ENCODE results near the gene ARHGAP19.
"Not testable (repeated sequence)": the region's sequence is repeated elsewhere in the genome, so short reads cannot be mapped to it uniquely, and the experiment has no call there.

ARHGAP19 gene

GRCh38 chr10:97277551-97277950 is 14.9 kb downstream of the ARHGAP19 start:
- no peak for DNase-seq (ENCODE audit: low read depth, low spot score)
- ChIA-PET CTCF (interaction anchor here (0.6 to 3.6 kb wide), 21 partner anchors 11 to 240 kb away, joined by 3 to 91 read pairs (median 6); partner anchors contain the start of genes ARHGAP19, FRAT1 and FRAT2), POLR2A (no interaction called here)
- no peak for TF ChIP-seq CTCF (IDR thresholded peaks at IDR 0.05; ENCODE audit: insufficient read depth, low read length, missing control alignments)
- H3K4me3 ChIP-seq (ENCODE audit: low read depth, low read length): no peak overlapping the region

- DNase-seq (ENCODE audit: low read depth, low spot score): no peak
- TF ChIP-seq CTCF (IDR thresholded peaks at IDR 0.05; ENCODE audit: insufficient read depth, low read length, missing control alignments): no peak
- H3K4me3 ChIP-seq (ENCODE audit: low read depth, low read length): no peak overlapping the region
- CTCF ChIA-PET: interaction anchor here (0.8 to 2.2 kb wide), 8 partner anchors 8 to 84 kb away, joined by 3 to 9 read pairs (median 4); partner anchors contain the start of gene ARHGAP19
- POLR2A ChIA-PET: no interaction called here
Measured at GRCh38 chr10:97274828-97275227, 17.6 kb downstream of the ARHGAP19 start.

DNA sequence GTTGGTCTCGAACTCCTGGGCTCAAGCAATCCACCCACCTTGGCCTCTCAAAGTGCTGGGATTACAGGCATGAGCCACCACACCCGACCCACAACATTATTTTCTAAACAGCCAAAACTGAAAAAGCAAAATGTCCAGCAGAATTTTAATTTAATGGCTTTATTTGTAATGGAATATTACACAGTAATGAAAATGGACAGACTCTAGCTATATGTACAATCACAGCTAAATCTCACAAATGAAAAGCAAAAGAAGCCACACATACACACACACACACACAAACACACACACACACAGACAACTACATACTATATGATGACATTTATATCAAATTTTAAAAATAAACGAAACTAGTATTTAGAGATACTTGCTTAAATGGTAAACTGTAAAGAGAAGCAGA is 18.7 kb downstream of the ARHGAP19 start:
- no peak for TF ChIP-seq CTCF (IDR thresholded peaks at IDR 0.05; ENCODE audit: insufficient read depth, low read length, missing control alignments)
- H3K4me3 ChIP-seq (ENCODE audit: low read depth, low read length): no peak overlapping the region
- no peak for DNase-seq (ENCODE audit: low read depth, low spot score)
- ChIA-PET POLR2A (interaction anchor here (0.7 kb wide), 1 partner anchor 60 kb away, joined by 3 read pairs; no protein-coding TSS in a partner anchor), CTCF (interaction anchor here (0.9 to 2.2 kb wide), 5 partner anchors 12 to 86 kb away, joined by 3 to 9 read pairs (median 3); partner anchors contain the start of gene ARHGAP19)

DNA sequence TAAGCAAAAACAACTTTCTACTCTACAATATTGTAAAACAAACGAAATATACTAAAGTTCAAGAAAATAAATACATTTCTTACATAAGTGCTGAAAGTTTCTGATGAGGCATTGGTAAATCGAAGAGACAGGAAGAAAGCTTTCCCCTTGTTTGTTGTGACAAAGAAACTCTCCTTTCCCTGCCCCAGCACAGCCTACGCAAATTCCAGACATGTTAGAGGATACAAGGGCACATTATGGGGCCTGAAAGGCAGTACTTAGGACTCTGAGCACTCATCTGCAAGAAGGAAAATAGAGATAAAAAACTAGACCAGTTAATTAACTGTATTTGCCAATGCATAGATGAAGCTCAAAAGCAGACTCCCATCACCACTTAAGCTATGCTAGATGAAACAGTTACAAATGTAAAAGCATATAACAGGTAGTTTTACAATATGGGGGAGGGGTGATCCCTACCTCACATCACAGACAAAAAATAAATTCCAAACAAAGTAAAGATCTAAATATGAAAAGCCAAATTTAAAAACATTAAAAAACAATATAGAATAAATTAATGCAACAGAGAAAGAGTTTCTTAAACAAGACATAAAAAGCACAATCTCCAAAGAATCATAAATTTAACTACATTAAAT is 21.8 kb downstream of the ARHGAP19 start:
- ChIA-PET CTCF (interaction anchor here (0.8 to 8.7 kb wide), 6 partner anchors 8 to 60 kb away, joined by 3 to 91 read pairs (median 4); no protein-coding TSS in a partner anchor), POLR2A (no interaction called here)
- TF ChIP-seq CTCF (IDR thresholded peaks at IDR 0.05; ENCODE audit: insufficient read depth, low read length, missing control alignments): no peak
- no peak for DNase-seq (ENCODE audit: low read depth, low spot score)
- H3K4me3 ChIP-seq (ENCODE audit: low read depth, low read length): no peak overlapping the region

GRCh38 chr10:97267671-97268070 is 24.8 kb downstream of the ARHGAP19 start:
- H3K4me3 ChIP-seq (ENCODE audit: low read depth, low read length): no peak overlapping the region
- DNase-seq (ENCODE audit: low read depth, low spot score): no peak
- CTCF ChIA-PET: interaction anchor here (1.1 to 8.7 kb wide), 2 partner anchors 11 to 232 kb away, joined by 3 to 91 read pairs; no protein-coding TSS in a partner anchor
- POLR2A ChIA-PET: no interaction called here
- no peak for TF ChIP-seq CTCF (IDR thresholded peaks at IDR 0.05; ENCODE audit: insufficient read depth, low read length, missing control alignments)

DNA sequence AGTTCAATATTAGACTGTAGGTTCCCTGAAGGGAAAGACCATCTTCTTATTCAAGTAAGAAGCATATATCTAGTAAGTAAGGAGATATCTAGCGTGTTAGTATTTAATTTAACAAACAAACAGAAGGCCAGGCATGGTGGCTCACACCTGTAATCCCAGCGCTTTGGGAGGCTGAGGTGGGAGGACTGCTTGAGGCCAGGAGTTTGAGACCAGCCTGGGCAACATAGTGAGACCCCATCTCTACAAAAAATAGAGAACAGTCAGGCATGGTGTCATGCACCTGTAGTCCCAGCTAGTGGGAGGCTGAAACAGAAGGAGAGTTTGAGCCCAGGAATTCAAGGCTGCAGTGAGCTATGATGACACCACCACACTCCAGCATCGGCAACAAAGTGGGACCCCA is 27.3 kb downstream of the ARHGAP19 start:
- DNase-seq (ENCODE audit: low read depth, low spot score); H3K4me3 ChIP-seq (ENCODE audit: low read depth, low read length); POLR2A ChIA-PET: not testable (repeated sequence)
- CTCF ChIA-PET: interaction anchor here (8.7 kb wide), 1 partner anchor 14 kb away, joined by 91 read pairs; no protein-coding TSS in a partner anchor

Measured in AG04449 (cell line).